GM23338 (cell line): ENCODE measurements around the gene FAM53B. TPM values are rescaled to one million over a fixed set of nuclear protein-coding genes. Genes with fewer than 3 reads are reported as not detected.

Experiments
- ATAC-seq: fragments of 200-7000 bp; cut with Tn5 transposase; 3 replicates; pipeline ENCODE4 v1.9.1; 2020
- DNase-seq: peaks from one replicate; pipeline ENCODE4 v3.0.0-alpha.2; 2015; ENCODE audit warnings: low spot score
- H2AFZ ChIP-seq: fragments of 200-600 bp; sonication (generic); 2 replicates; pipeline ENCODE4 v1.8.0; 2016; ENCODE audit warnings: antibody characterized with exemption, mild to moderate bottlenecking, moderate library complexity
- H3F3A ChIP-seq: fragments of 200-600 bp; sonication (generic); replicated peaks from 2 replicates; pipeline ENCODE4 v1.8.0; 2017; ENCODE audit warnings: antibody characterized with exemption, mixed run types, low read depth
- H3K27ac ChIP-seq: fragments of 200-600 bp; sonication (generic); 2 replicates; pipeline ENCODE4 v1.6.1; 2016; ENCODE audit warnings: low read depth
- H3K27me3 ChIP-seq: fragments of 200-600 bp; sonication (generic); 2 replicates; pipeline ENCODE4 v1.8.0; 2016; ENCODE audit warnings: mild to moderate bottlenecking, mixed run types, moderate library complexity; ENCODE audit not compliant: insufficient read depth
- H3K36me3 ChIP-seq: fragments of 200-600 bp; sonication (generic); 2 replicates; pipeline ENCODE4 v1.8.0; 2016; ENCODE audit warnings: mild to moderate bottlenecking; ENCODE audit not compliant: insufficient read depth
- H3K4me1 ChIP-seq: fragments of 200-600 bp; sonication (generic); 2 replicates; pipeline ENCODE4 v1.8.0; 2016; ENCODE audit warnings: mild to moderate bottlenecking, moderate library complexity; ENCODE audit not compliant: insufficient read depth
- H3K4me2 ChIP-seq: fragments of 200-600 bp; sonication (generic); 2 replicates; pipeline ENCODE4 v1.7.1; 2017; ENCODE audit warnings: mixed run types
- H3K4me3 ChIP-seq: fragments of 200-600 bp; sonication (generic); 2 replicates; pipeline ENCODE4 v1.6.1; 2016; ENCODE audit warnings: mixed run types
- H3K79me2 ChIP-seq: fragments of 200-600 bp; sonication (generic); replicated peaks from 2 replicates; pipeline ENCODE4 v1.8.0; 2017; ENCODE audit warnings: mild to moderate bottlenecking; ENCODE audit not compliant: insufficient read depth
- H3K9me2 ChIP-seq: fragments of 200-600 bp; sonication (generic); 2 replicates; pipeline ENCODE4 v1.8.0; 2017; ENCODE audit not compliant: insufficient read depth
- H4K20me1 ChIP-seq: fragments of 200-600 bp; sonication (generic); replicated peaks from 2 replicates; pipeline ENCODE4 v1.8.0; 2017; ENCODE audit warnings: mild to moderate bottlenecking; ENCODE audit not compliant: insufficient read depth
- H3K27ac Mint-ChIP-seq: 2 replicates; pipeline ENCODE4 v1.8.0; 2020; ENCODE audit warnings: inconsistent platforms, mild to moderate bottlenecking, moderate library complexity, mixed read lengths
- H3K27me3 Mint-ChIP-seq: 3 replicates; pipeline ENCODE4 v1.8.0; 2022; ENCODE audit warnings: low read depth, mild to moderate bottlenecking, moderate library complexity, mixed read lengths, inconsistent platforms; ENCODE audit not compliant: insufficient read depth, poor library complexity
- H3K36me3 Mint-ChIP-seq: 3 replicates; pipeline ENCODE4 v1.8.0; 2021; ENCODE audit warnings: low read depth, mild to moderate bottlenecking, inconsistent platforms, moderate library complexity, mixed read lengths
- H3K4me1 Mint-ChIP-seq: 3 replicates; pipeline ENCODE4 v1.8.0; 2020; ENCODE audit warnings: mild to moderate bottlenecking, inconsistent platforms, mixed read lengths
- H3K4me3 Mint-ChIP-seq: 3 replicates; pipeline ENCODE4 v1.8.0; 2021; ENCODE audit warnings: moderate library complexity, mild to moderate bottlenecking, inconsistent platforms, mixed read lengths
- H3K9me3 Mint-ChIP-seq: 3 replicates; pipeline ENCODE4 v1.8.0; 2020; ENCODE audit warnings: moderate library complexity, mild to moderate bottlenecking, inconsistent platforms, mixed read lengths
- CREB1 ChIP-seq: fragments of 250-450 bp; sonication (Bioruptor Pico); IDR thresholded peaks from 2 replicates; pipeline ENCODE4 v1.5.0; 2020; ENCODE audit warnings: low read depth, mild to moderate bottlenecking, moderate library complexity
- EZH2 ChIP-seq: fragments of 200-600 bp; sonication (generic); IDR thresholded peaks from one replicate; pipeline ENCODE4 v1.8.0; 2017; ENCODE audit warnings: antibody characterized with exemption, mild to moderate bottlenecking, low read depth; ENCODE audit not compliant: unreplicated experiment
- EZH2phosphoT487 ChIP-seq: fragments of 200-600 bp; sonication (generic); IDR thresholded peaks from one replicate; pipeline ENCODE4 v1.8.1; 2018; ENCODE audit warnings: antibody characterized with exemption; ENCODE audit not compliant: unreplicated experiment
- JUNB ChIP-seq: IDR thresholded peaks from one replicate; pipeline ENCODE4 v1.6.1; 2016; ENCODE audit warnings: antibody characterized with exemption; ENCODE audit not compliant: unreplicated experiment
- NANOG ChIP-seq: IDR thresholded peaks from 2 replicates; pipeline ENCODE4 v1.6.1; 2016; ENCODE audit warnings: antibody characterized with exemption, borderline replicate concordance
- POLR2AphosphoS5 ChIP-seq: IDR thresholded peaks from 2 replicates; pipeline ENCODE4 v1.6.1; 2016; ENCODE audit warnings: antibody characterized with exemption, low read depth
- REST ChIP-seq: IDR thresholded peaks from one replicate; pipeline ENCODE4 v1.6.1; 2018; ENCODE audit warnings: antibody characterized with exemption; ENCODE audit not compliant: unreplicated experiment
- STAT1 ChIP-seq: IDR thresholded peaks from one replicate; pipeline ENCODE4 v1.6.1; 2016; ENCODE audit warnings: antibody characterized with exemption; ENCODE audit not compliant: unreplicated experiment
- ZNF114 ChIP-seq: fragments of 250-450 bp; sonication (Bioruptor Pico); IDR thresholded peaks from 2 replicates; pipeline ENCODE4 v1.5.0; 2020; ENCODE audit warnings: mild to moderate bottlenecking, moderate library complexity
- ZNF331 ChIP-seq: fragments of 250-450 bp; sonication (Bioruptor Pico); IDR thresholded peaks from 2 replicates; pipeline ENCODE4 v1.5.0; 2020; ENCODE audit warnings: low read depth, mild to moderate bottlenecking, moderate library complexity
- polyA plus RNA-seq: library from polyadenylated mRNA; unstranded; fragments of >200 nt; fragmentation: Nextera tagmentation; extraction: Ambion mirVana; gene quantifications from 2 replicates; pipeline ENCODE4 v1.2.1, GENCODE V29; 2016
- total RNA-seq: library from RNA; depleted of rRNA; stranded (reverse); fragments of >200 nt; shearing (Covaris generic); gene quantifications from 2 replicates; pipeline ENCODE4 v1.2.3, GENCODE V29; 2014
- TF ChIP-seq, protein P1 (sequence below), 2 experiments: fragments of 200-600 bp in 1 of 2; sonication (generic) in 1 of 2; conservative IDR thresholded peaks; 2 replicates each; pipeline versions ENCODE4 v1.5.1 to v1.6.1; 2016 to 2017; ENCODE audit warnings: antibody characterized with exemption in 2 of 2, low read depth in 2 of 2, mild to moderate bottlenecking in 2 of 2, moderate library complexity in 1 of 2
- TF ChIP-seq, protein P2 (sequence below): IDR thresholded peaks from 2 replicates; pipeline ENCODE4 v1.6.1; 2016; ENCODE audit warnings: antibody characterized with exemption

Gene FAM53B
- total and polyA plus RNA-seq, 2 experiments from 2014 or later, result 3.0 to 20.3 TPM

- Histone ChIP-seq H3F3A (no peaks in the 10 kb centered on the region), H3K27ac (no peak overlapping the region), H2AFZ (no peak overlapping the region), H3K4me1 (no peaks in the 10 kb centered on the region), H3K36me3 (no peaks in the 10 kb centered on the region), H3K79me2 (no peaks in the 10 kb centered on the region), H3K9me2 (no peaks in the 10 kb centered on the region), H3K4me2 (no peak overlapping the region), H4K20me1 (no peaks in the 10 kb centered on the region), H3K4me3 (no peak overlapping the region), H3K27me3 (no peaks in the 10 kb centered on the region)
- DNase-seq (peak; percentile 36), ATAC-seq (peak; percentile 36)
- H3K36me3 Mint-ChIP-seq, result peaks cover 4% of the 10 kb centered on the region; the same call in 2 of the 3 replicates
- H3K4me3 Mint-ChIP-seq, result no peak overlapping the region
- TF ChIP-seq, protein P1, sequence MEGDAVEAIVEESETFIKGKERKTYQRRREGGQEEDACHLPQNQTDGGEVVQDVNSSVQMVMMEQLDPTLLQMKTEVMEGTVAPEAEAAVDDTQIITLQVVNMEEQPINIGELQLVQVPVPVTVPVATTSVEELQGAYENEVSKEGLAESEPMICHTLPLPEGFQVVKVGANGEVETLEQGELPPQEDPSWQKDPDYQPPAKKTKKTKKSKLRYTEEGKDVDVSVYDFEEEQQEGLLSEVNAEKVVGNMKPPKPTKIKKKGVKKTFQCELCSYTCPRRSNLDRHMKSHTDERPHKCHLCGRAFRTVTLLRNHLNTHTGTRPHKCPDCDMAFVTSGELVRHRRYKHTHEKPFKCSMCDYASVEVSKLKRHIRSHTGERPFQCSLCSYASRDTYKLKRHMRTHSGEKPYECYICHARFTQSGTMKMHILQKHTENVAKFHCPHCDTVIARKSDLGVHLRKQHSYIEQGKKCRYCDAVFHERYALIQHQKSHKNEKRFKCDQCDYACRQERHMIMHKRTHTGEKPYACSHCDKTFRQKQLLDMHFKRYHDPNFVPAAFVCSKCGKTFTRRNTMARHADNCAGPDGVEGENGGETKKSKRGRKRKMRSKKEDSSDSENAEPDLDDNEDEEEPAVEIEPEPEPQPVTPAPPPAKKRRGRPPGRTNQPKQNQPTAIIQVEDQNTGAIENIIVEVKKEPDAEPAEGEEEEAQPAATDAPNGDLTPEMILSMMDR (conservative IDR thresholded peaks at IDR 0.05; ENCODE audit: low read depth in 2 of 2), result no peak
- TF ChIP-seq NANOG (no peak), POLR2AphosphoS5 (no peak), REST (no peak), EZH2phosphoT487 (no peak), ZNF114 (CRISPR knock-in tag) (no peak), STAT1 (no peak), EZH2 (no peak), JUNB (no peak), ZNF331 (no peak), CREB1 (CRISPR knock-in tag) (no peak)
- TF ChIP-seq, protein P2, sequence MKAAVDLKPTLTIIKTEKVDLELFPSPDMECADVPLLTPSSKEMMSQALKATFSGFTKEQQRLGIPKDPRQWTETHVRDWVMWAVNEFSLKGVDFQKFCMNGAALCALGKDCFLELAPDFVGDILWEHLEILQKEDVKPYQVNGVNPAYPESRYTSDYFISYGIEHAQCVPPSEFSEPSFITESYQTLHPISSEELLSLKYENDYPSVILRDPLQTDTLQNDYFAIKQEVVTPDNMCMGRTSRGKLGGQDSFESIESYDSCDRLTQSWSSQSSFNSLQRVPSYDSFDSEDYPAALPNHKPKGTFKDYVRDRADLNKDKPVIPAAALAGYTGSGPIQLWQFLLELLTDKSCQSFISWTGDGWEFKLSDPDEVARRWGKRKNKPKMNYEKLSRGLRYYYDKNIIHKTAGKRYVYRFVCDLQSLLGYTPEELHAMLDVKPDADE, result no peak
- H3K27ac Mint-ChIP-seq, result no peak overlapping the region; the same call in none of the 2 replicates
- H3K4me1 Mint-ChIP-seq, result peaks cover 19% of the 10 kb centered on the region
- no peaks in the 10 kb centered on the region for H3K9me3 Mint-ChIP-seq
- H3K27me3 Mint-ChIP-seq, result peaks cover 4% of the 10 kb centered on the region
Observed at GRCh38 chr10:124697837-124698544, 46.2 kb downstream of the FAM53B start.
